Liver (tissue), 9 donors: ENCODE results near the gene SOX5. TPM values are rescaled to one million over a fixed set of nuclear protein-coding genes. Genes with fewer than 3 reads are reported as not detected.

Experiments used
- DNase-seq: peaks from one replicate; pipeline ENCODE4 v3.0.0-alpha.2; 2017; ENCODE audit warnings: low spot score
- H3K27ac ChIP-seq, 2 donors: one replicate each; pipeline ENCODE4 v1.7.0; 2013; ENCODE audit warnings: inconsistent platforms in 2 of 2, low read length in 2 of 2, control low read depth in 1 of 2, low read depth in 1 of 2, mild to moderate bottlenecking in 1 of 2
- H3K27me3 ChIP-seq, 4 donors: one replicate each; pipeline versions ENCODE4 v1.6.1 to v1.7.0; 2013; ENCODE audit warnings: low read length in 3 of 4, inconsistent platforms in 1 of 4, mild to moderate bottlenecking in 1 of 4, moderate library complexity in 1 of 4; ENCODE audit not compliant: control insufficient read depth in 4 of 4, insufficient read depth in 4 of 4
- H3K36me3 ChIP-seq, 4 donors: one replicate each; pipeline versions ENCODE4 v1.6.1 to v1.7.0; 2013; ENCODE audit warnings: low read length in 3 of 4, mild to moderate bottlenecking in 3 of 4, low read depth in 1 of 4, moderate library complexity in 1 of 4; ENCODE audit not compliant: control insufficient read depth in 4 of 4, insufficient read depth in 3 of 4
- H3K4me1 ChIP-seq, 4 donors: one replicate each; pipeline versions ENCODE4 v1.6.1 to v1.7.0; 2013; ENCODE audit warnings: low read length in 3 of 4, mild to moderate bottlenecking in 3 of 4, moderate library complexity in 1 of 4; ENCODE audit not compliant: control insufficient read depth in 4 of 4, insufficient read depth in 4 of 4
- H3K4me3 ChIP-seq, 3 donors: one replicate each; pipeline versions ENCODE4 v1.6.1 to v1.7.0; 2013; ENCODE audit warnings: low read length in 3 of 3, control low read depth in 1 of 3, low read depth in 1 of 3, mild to moderate bottlenecking in 1 of 3
- H3K9ac ChIP-seq, 2 donors: one replicate each; pipeline ENCODE4 v1.7.0; 2013; ENCODE audit warnings: low read length in 2 of 2, mild to moderate bottlenecking in 2 of 2, moderate library complexity in 2 of 2, control low read depth in 1 of 2, low read depth in 1 of 2
- H3K9me3 ChIP-seq, 4 donors: one replicate each; pipeline versions ENCODE4 v1.6.1 to v1.7.0; 2013; ENCODE audit warnings: low read length in 3 of 4; ENCODE audit not compliant: control insufficient read depth in 4 of 4
- EGR1 ChIP-seq, 2 donors: IDR thresholded peaks; 2 replicates each; pipeline ENCODE4 v1.6.1; 2016 to 2018; ENCODE audit warnings: antibody characterized with exemption in 2 of 2, low read depth in 2 of 2
- FOXA1 ChIP-seq: IDR thresholded peaks from 2 replicates; pipeline ENCODE4 v1.6.1; 2016; ENCODE audit warnings: antibody characterized with exemption
- GABPA ChIP-seq, 2 donors: IDR thresholded peaks in 1 of 2; conservative IDR thresholded peaks in 1 of 2; 2 replicates each; pipeline ENCODE4 v1.6.1; 2016; ENCODE audit warnings: antibody characterized with exemption in 2 of 2, mild to moderate bottlenecking in 1 of 2, moderate library complexity in 1 of 2
- HNF4A ChIP-seq, 2 donors: conservative IDR thresholded peaks; 2 replicates each; pipeline ENCODE4 v1.6.1; 2016; ENCODE audit warnings: antibody characterized with exemption in 2 of 2, mild to moderate bottlenecking in 2 of 2
- HNF4G ChIP-seq: IDR thresholded peaks from 2 replicates; pipeline ENCODE4 v1.6.1; 2016; ENCODE audit warnings: antibody characterized with exemption
- JUND ChIP-seq, 2 donors: IDR thresholded peaks; 2 replicates each; pipeline ENCODE4 v1.6.1; 2016; ENCODE audit warnings: antibody characterized with exemption in 2 of 2
- NR2F2 ChIP-seq: IDR thresholded peaks from 2 replicates; pipeline ENCODE4 v1.6.1; 2016; ENCODE audit warnings: antibody characterized with exemption
- RAD21 ChIP-seq, 2 donors: IDR thresholded peaks; 2 replicates each; pipeline ENCODE4 v1.6.1; 2016; ENCODE audit warnings: antibody characterized with exemption in 2 of 2, mild to moderate bottlenecking in 2 of 2
- RXRA ChIP-seq, 2 donors: IDR thresholded peaks; 2 replicates each; pipeline ENCODE4 v1.6.1; 2017 to 2018; ENCODE audit warnings: antibody characterized with exemption in 2 of 2, mild to moderate bottlenecking in 1 of 2
- SP1 ChIP-seq: IDR thresholded peaks from 2 replicates; pipeline ENCODE4 v1.6.1; 2018; ENCODE audit warnings: antibody characterized with exemption, mild to moderate bottlenecking
- TAF1 ChIP-seq: conservative IDR thresholded peaks from 2 replicates; pipeline ENCODE4 v1.6.1; 2016; ENCODE audit warnings: antibody characterized with exemption, mild to moderate bottlenecking
- YY1 ChIP-seq: IDR thresholded peaks from 2 replicates; pipeline ENCODE4 v1.6.1; 2016; ENCODE audit warnings: antibody characterized with exemption, mild to moderate bottlenecking
- WGBS: extraction: QIAGEN DNeasy Blood & Tissue Kit; methylation state at CpG from one replicate; pipeline ENCODE4 v1.1.7; 2013; 5-methylcytosine and 5-hydroxymethylcytosine counted together
- polyA plus RNA-seq, 2 donors: library from polyadenylated mRNA; stranded (reverse) in 1 of 2; unstranded in 1 of 2; fragments of 200-250 nt in 1 of 2; fragments of >200 nt in 1 of 2; fragmentation: Nextera tagmentation in 1 of 2; extraction: Ambion mirVana in 1 of 2; gene quantifications; one replicate each; pipeline versions ENCODE4 v1.2.1 to v1.2.3, GENCODE V29; 2013 to 2015
- total RNA-seq, 2 donors: library from RNA; depleted of rRNA; stranded (reverse); fragments of >200 nt; gene quantifications; one replicate each; pipeline ENCODE4 v1.2.3, GENCODE V29; 2014
- TF ChIP-seq, protein P1 (sequence below): IDR thresholded peaks from 2 replicates; pipeline ENCODE4 v1.6.1; 2016; ENCODE audit warnings: antibody characterized with exemption
- TF ChIP-seq, protein P2 (sequence below): IDR thresholded peaks from 2 replicates; pipeline ENCODE4 v1.6.1; 2016; ENCODE audit warnings: antibody characterized with exemption
- TF ChIP-seq, protein P3 (sequence below): IDR thresholded peaks from 2 replicates; pipeline ENCODE4 v1.6.1; 2016; ENCODE audit warnings: antibody characterized with exemption
- TF ChIP-seq, protein P4 (sequence below): IDR thresholded peaks from 2 replicates; pipeline ENCODE4 v1.6.1; 2016; ENCODE audit warnings: antibody characterized with exemption, mild to moderate bottlenecking
- TF ChIP-seq, protein P5 (sequence below): fragments of 150-350 bp; IDR thresholded peaks from 2 replicates; pipeline ENCODE4 v1.5.1; 2017; ENCODE audit warnings: improper control_type of control experiment, low read depth, low read length; ENCODE audit not compliant: missing input control
- donor health status: healthy.
- donor health status: healthy.
- donor health status: healthy.
- donor health status: healthy.
- donor health status: healthy.

SOX5 gene
- total and polyA plus RNA-seq, 4 donors = 2.3 to 42.4 (median 12.3) TPM

DNA sequence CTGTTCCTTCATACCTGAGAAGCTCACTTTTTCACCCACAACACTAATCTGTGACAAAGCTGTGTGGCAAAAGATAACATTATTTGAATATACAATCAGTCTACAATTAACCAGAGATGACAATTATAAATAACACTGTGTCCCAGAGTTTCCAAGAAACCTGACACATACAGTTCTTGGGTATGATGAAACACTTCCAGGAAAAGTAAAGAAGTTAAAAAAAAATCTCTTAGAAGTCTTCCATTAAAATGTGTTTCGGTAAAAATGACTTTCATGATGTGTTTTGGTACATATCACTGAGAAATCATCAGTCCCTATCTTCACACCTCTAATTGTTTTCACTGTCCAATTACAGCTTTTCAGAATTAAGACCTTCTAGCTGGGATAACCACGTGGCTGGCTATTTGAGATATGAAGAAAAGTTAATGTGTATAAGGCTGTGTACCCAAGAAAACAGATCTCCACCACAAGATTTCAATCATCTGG lies 390.2 kb downstream of the SOX5 start:
- TF ChIP-seq HNF4G (no peak), SP1 (no peak), TAF1 (no peak), GABPA (IDR thresholded peaks at IDR 0.05 in 1 of 2, conservative IDR thresholded peaks at IDR 0.05 in 1 of 2) (no peak), RAD21 (IDR thresholded peaks at IDR 0.05) (no peak), NR2F2 (no peak), YY1 (no peak), JUND (IDR thresholded peaks at IDR 0.05) (no peak), FOXA1 (no peak), EGR1 (IDR thresholded peaks at IDR 0.05; ENCODE audit: low read depth in 2 of 2) (no peak), RXRA (IDR thresholded peaks at IDR 0.05) (no peak), HNF4A (conservative IDR thresholded peaks at IDR 0.05) (no peak)
- TF ChIP-seq, protein P1, sequence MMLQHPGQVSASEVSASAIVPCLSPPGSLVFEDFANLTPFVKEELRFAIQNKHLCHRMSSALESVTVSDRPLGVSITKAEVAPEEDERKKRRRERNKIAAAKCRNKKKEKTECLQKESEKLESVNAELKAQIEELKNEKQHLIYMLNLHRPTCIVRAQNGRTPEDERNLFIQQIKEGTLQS = no peak
- TF ChIP-seq, protein P2, sequence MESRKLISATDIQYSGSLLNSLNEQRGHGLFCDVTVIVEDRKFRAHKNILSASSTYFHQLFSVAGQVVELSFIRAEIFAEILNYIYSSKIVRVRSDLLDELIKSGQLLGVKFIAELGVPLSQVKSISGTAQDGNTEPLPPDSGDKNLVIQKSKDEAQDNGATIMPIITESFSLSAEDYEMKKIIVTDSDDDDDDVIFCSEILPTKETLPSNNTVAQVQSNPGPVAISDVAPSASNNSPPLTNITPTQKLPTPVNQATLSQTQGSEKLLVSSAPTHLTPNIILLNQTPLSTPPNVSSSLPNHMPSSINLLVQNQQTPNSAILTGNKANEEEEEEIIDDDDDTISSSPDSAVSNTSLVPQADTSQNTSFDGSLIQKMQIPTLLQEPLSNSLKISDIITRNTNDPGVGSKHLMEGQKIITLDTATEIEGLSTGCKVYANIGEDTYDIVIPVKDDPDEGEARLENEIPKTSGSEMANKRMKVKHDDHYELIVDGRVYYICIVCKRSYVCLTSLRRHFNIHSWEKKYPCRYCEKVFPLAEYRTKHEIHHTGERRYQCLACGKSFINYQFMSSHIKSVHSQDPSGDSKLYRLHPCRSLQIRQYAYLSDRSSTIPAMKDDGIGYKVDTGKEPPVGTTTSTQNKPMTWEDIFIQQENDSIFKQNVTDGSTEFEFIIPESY = no peak
- TF ChIP-seq, protein P3, sequence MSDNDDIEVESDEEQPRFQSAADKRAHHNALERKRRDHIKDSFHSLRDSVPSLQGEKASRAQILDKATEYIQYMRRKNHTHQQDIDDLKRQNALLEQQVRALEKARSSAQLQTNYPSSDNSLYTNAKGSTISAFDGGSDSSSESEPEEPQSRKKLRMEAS = no peak
- TF ChIP-seq, protein P4, sequence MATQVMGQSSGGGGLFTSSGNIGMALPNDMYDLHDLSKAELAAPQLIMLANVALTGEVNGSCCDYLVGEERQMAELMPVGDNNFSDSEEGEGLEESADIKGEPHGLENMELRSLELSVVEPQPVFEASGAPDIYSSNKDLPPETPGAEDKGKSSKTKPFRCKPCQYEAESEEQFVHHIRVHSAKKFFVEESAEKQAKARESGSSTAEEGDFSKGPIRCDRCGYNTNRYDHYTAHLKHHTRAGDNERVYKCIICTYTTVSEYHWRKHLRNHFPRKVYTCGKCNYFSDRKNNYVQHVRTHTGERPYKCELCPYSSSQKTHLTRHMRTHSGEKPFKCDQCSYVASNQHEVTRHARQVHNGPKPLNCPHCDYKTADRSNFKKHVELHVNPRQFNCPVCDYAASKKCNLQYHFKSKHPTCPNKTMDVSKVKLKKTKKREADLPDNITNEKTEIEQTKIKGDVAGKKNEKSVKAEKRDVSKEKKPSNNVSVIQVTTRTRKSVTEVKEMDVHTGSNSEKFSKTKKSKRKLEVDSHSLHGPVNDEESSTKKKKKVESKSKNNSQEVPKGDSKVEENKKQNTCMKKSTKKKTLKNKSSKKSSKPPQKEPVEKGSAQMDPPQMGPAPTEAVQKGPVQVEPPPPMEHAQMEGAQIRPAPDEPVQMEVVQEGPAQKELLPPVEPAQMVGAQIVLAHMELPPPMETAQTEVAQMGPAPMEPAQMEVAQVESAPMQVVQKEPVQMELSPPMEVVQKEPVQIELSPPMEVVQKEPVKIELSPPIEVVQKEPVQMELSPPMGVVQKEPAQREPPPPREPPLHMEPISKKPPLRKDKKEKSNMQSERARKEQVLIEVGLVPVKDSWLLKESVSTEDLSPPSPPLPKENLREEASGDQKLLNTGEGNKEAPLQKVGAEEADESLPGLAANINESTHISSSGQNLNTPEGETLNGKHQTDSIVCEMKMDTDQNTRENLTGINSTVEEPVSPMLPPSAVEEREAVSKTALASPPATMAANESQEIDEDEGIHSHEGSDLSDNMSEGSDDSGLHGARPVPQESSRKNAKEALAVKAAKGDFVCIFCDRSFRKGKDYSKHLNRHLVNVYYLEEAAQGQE = no peak
- TF ChIP-seq, protein P5, sequence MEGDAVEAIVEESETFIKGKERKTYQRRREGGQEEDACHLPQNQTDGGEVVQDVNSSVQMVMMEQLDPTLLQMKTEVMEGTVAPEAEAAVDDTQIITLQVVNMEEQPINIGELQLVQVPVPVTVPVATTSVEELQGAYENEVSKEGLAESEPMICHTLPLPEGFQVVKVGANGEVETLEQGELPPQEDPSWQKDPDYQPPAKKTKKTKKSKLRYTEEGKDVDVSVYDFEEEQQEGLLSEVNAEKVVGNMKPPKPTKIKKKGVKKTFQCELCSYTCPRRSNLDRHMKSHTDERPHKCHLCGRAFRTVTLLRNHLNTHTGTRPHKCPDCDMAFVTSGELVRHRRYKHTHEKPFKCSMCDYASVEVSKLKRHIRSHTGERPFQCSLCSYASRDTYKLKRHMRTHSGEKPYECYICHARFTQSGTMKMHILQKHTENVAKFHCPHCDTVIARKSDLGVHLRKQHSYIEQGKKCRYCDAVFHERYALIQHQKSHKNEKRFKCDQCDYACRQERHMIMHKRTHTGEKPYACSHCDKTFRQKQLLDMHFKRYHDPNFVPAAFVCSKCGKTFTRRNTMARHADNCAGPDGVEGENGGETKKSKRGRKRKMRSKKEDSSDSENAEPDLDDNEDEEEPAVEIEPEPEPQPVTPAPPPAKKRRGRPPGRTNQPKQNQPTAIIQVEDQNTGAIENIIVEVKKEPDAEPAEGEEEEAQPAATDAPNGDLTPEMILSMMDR = no peak
- WGBS = 74% methylated on average over 2 of the region's 2 CpGs
- DNase-seq = no peak

More for the DNA sequence above, 390.2 kb downstream of the SOX5 start:
- H3K9me3 ChIP-seq = no peaks in the 10 kb centered on the region
- H3K27ac ChIP-seq = no peak overlapping the region
- H3K4me1 ChIP-seq = peaks cover 0 to 1% (median 0%) of the 10 kb centered on the region in 4 donors
- H3K4me3 ChIP-seq = no peak overlapping the region
- no peak overlapping the region for H3K9ac ChIP-seq
- H3K36me3 ChIP-seq = peaks cover 0 to 14% (median 6%) of the 10 kb centered on the region in 4 donors
- H3K27me3 ChIP-seq = no peaks in the 10 kb centered on the region
